ENCODE results near the gene COL19A1.

- TF ChIP-seq POLR2AphosphoS5 (IDR thresholded peaks at IDR 0.05; ENCODE audit: insufficient read depth in 1 of 2, low read depth in 1 of 2) (no peak), CTCF (IDR thresholded peaks at IDR 0.05) (no peak)
Measured at GRCh38 chr6:70131528-70131927, 265.2 kb downstream of the COL19A1 start.

All from vagina (tissue), 2 donors.